Measurements from ENCODE around the gene STIP1.

Gene STIP1

DNA sequence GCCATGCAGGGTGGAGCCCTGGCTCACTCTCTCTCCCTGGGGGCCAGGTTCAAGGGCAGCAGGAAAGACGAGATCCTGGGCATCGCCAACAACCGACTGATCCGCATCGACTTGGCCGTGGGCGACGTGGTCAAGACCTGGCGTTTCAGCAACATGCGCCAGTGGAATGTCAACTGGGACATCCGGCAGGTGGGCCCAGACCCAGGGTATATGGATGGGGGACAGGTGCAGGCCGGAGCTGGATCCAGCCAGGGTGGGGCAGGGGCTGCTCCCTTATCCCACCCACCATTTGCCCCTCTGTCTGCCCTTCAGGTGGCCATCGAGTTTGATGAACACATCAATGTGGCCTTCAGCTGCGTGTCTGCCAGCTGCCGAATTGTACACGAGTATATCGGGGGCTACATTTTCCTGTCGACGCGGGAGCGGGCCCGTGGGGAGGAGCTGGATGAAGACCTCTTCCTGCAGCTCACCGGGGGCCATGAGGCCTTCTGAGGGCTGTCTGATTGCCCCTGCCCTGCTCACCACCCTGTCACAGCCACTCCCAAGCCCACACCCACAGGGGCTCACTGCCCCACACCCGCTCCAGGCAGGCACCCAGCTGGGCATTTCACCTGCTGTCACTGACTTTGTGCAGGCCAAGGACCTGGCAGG lies 37.2 kb downstream of the STIP1 start:
- Histone ChIP-seq H3K27me3 (ENCODE audit: low read depth, low read length) (no peaks in the 10 kb centered on the region), H2AFZ (ENCODE audit: low read depth, low read length) (no peak overlapping the region), H3K9ac (ENCODE audit: low read length) (no peak overlapping the region), H3K27ac (ENCODE audit: low read length) (no peak overlapping the region), H3K4me1 (ENCODE audit: low read length) (peaks cover 20% of the 10 kb centered on the region), H3K4me2 (ENCODE audit: low read length) (no peak overlapping the region), H4K20me1 (ENCODE audit: insufficient read depth, low read length) (no peaks in the 10 kb centered on the region), H3K4me3 (ENCODE audit: low read length) (no peak overlapping the region), H3K9me3 (ENCODE audit: insufficient read depth, low read length) (no peaks in the 10 kb centered on the region), H3K36me3 (replicated peaks; ENCODE audit: low read depth, low read length) (peaks cover 33% of the 10 kb centered on the region), H3K79me2 (ENCODE audit: low read length) (peaks cover 17% of the 10 kb centered on the region)
- TF ChIP-seq, protein P1, sequence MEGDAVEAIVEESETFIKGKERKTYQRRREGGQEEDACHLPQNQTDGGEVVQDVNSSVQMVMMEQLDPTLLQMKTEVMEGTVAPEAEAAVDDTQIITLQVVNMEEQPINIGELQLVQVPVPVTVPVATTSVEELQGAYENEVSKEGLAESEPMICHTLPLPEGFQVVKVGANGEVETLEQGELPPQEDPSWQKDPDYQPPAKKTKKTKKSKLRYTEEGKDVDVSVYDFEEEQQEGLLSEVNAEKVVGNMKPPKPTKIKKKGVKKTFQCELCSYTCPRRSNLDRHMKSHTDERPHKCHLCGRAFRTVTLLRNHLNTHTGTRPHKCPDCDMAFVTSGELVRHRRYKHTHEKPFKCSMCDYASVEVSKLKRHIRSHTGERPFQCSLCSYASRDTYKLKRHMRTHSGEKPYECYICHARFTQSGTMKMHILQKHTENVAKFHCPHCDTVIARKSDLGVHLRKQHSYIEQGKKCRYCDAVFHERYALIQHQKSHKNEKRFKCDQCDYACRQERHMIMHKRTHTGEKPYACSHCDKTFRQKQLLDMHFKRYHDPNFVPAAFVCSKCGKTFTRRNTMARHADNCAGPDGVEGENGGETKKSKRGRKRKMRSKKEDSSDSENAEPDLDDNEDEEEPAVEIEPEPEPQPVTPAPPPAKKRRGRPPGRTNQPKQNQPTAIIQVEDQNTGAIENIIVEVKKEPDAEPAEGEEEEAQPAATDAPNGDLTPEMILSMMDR (IDR thresholded peaks at IDR 0.05; ENCODE audit: low read depth, low read length), result no peak
- no peak for TF ChIP-seq EZH2phosphoT487 (IDR thresholded peaks at IDR 0.05; ENCODE audit: low read depth)

DNA sequence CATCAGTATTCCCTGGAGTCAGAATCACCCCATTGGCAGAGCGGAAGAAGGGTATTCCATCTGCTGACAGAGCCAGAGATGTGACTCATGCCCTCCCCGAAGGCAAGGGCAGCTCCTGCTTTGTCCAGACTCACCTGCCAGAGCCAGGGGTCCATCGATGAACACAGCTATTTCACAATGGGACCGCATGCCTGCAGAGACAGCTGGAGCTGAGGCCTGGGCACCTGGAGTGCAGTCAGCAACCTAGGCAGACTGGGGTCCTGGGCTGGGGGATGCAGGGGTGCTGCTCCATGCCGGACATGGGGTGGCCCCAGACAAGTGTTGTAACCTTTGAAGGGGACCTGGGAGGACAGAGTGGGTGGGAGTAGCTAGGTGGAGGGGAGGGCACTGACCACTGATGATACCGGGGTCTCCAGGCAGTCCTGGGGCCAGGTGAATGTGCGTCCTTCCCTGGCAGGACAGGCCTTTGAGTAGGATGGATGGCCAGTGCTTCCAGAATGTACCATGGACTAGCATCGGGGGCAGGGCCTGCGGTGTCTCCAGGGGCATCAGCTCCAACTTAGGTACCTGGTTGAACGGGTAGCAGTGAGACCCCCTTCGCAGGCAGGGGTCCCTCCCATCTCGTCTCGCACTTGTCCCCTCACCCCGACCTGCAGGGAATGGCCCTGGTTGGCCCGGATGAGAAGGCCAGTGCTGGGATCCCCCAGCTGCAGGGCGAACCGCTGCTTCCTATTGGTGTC lies 38.4 kb downstream of the STIP1 start:
- H3K4me3 ChIP-seq (ENCODE audit: low read length), result no peak overlapping the region
- H3K9ac ChIP-seq (ENCODE audit: low read length), result no peak overlapping the region
- no peaks in the 10 kb centered on the region for H4K20me1 ChIP-seq (ENCODE audit: insufficient read depth, low read length)
- peaks cover 20% of the 10 kb centered on the region for H3K4me1 ChIP-seq (ENCODE audit: low read length)
- H2AFZ ChIP-seq (ENCODE audit: low read depth, low read length), result no peak overlapping the region
- no peaks in the 10 kb centered on the region for H3K9me3 ChIP-seq (ENCODE audit: insufficient read depth, low read length)
- TF ChIP-seq, protein P1 (IDR thresholded peaks at IDR 0.05; ENCODE audit: low read depth, low read length), result no peak
- TF ChIP-seq EZH2phosphoT487 (IDR thresholded peaks at IDR 0.05; ENCODE audit: low read depth), result no peak
- H3K79me2 ChIP-seq (ENCODE audit: low read length), result peaks cover 17% of the 10 kb centered on the region
- H3K4me2 ChIP-seq (ENCODE audit: low read length), result no peak overlapping the region
- peaks cover 24% of the 10 kb centered on the region for H3K36me3 ChIP-seq (replicated peaks; ENCODE audit: low read depth, low read length)
- no peaks in the 10 kb centered on the region for H3K27me3 ChIP-seq (ENCODE audit: low read depth, low read length)
- no peak overlapping the region for H3K27ac ChIP-seq (ENCODE audit: low read length)

DNA sequence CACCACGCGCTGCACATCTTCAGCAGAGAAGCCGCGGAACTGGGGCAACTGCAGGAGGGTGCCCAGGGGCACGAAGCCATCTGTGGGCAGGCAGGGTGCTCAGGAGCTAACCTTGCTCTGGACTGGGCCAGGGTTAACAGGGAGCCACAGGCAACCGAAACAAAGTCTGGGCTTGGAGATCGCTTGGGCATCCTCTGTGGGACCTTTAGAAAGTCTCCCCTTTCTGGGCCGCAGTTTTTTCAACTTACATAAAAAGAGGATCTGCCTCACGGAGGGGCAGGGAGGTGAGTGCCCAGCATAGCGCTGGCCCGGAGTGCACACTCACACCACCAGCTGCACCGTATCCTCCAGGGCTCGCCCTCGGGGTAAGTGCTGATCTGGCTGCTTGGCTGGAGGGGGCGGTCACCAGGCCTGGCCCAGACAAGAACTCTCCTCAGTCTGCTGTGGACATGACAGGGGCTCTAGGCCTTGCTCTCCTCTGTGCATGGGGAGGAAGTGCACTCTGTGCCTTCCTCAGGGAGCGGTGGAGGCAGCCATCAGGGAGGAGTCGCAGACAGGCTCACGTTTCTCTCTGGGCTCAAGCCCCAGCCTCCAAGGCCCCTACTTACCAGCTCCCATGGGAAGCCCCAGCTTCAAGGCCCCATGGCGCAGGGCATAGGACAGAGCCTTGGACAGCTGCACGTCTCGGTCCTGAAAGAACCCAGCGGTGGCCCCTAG lies 39.1 kb downstream of the STIP1 start:
- H3K27ac ChIP-seq (ENCODE audit: low read length), result peak overlapping the region; percentile 68
- H3K27me3 ChIP-seq (ENCODE audit: low read depth, low read length), result no peaks in the 10 kb centered on the region
- H3K4me2 ChIP-seq (ENCODE audit: low read length), result peak overlapping the region; percentile 76
- H3K9me3 ChIP-seq (ENCODE audit: insufficient read depth, low read length), result no peaks in the 10 kb centered on the region
- no peak overlapping the region for H2AFZ ChIP-seq (ENCODE audit: low read depth, low read length)
- H4K20me1 ChIP-seq (ENCODE audit: insufficient read depth, low read length), result no peaks in the 10 kb centered on the region
- peak overlapping the region; percentile 95 for H3K4me3 ChIP-seq (ENCODE audit: low read length)
- H3K36me3 ChIP-seq (replicated peaks; ENCODE audit: low read depth, low read length), result peaks cover 17% of the 10 kb centered on the region
- TF ChIP-seq, protein P1 (IDR thresholded peaks at IDR 0.05; ENCODE audit: low read depth, low read length), result no peak
- no peak for TF ChIP-seq EZH2phosphoT487 (IDR thresholded peaks at IDR 0.05; ENCODE audit: low read depth)
- peak overlapping the region; percentile 96 for H3K9ac ChIP-seq (ENCODE audit: low read length)
- H3K79me2 ChIP-seq (ENCODE audit: low read length), result peaks cover 17% of the 10 kb centered on the region
- peaks cover 19% of the 10 kb centered on the region for H3K4me1 ChIP-seq (ENCODE audit: low read length)
